Esophagus squamous epithelium (tissue), 4 donors: ENCODE data around the gene SPATA13.

Experiments used
- POLR2A ChIP-seq, 4 donors: fragments of 450-650 bp; IDR thresholded peaks; one replicate each; pipeline ENCODE4 v1.6.1; 2017; ENCODE audit warnings: antibody characterized with exemption in 4 of 4, mild to moderate bottlenecking in 4 of 4, moderate library complexity in 3 of 4
- TF ChIP-seq, protein P1 (sequence below), 6 experiments: fragments of 450-650 bp in 4 of 6; fragments of 200-600 bp in 2 of 6; sonication (generic) in 2 of 6; IDR thresholded peaks; one replicate each; pipeline ENCODE4 v1.5.1; 2016 to 2019; ENCODE audit warnings: antibody characterized with exemption in 6 of 6, mild to moderate bottlenecking in 4 of 6, moderate library complexity in 4 of 6

DNA sequence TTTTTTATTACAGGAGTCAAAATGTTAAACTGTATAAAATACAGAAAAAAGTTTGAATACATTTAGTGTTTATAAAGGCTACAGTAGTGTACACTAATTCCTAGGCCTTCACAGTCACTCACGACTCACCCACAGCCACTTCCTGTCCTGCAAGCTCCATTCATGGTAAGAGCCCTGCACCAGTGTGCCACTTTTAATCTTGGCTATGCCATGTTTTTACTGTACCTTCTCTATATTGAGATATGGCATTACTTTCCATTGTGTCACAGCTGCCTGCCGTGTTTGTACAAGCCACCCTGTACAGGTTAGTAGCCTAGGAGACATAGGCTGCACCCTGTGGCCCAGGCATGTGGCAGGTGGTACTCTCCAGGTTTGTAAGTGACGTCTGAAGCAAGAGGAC is 180.9 kb downstream of the SPATA13 start:
- TF ChIP-seq, protein P1, sequence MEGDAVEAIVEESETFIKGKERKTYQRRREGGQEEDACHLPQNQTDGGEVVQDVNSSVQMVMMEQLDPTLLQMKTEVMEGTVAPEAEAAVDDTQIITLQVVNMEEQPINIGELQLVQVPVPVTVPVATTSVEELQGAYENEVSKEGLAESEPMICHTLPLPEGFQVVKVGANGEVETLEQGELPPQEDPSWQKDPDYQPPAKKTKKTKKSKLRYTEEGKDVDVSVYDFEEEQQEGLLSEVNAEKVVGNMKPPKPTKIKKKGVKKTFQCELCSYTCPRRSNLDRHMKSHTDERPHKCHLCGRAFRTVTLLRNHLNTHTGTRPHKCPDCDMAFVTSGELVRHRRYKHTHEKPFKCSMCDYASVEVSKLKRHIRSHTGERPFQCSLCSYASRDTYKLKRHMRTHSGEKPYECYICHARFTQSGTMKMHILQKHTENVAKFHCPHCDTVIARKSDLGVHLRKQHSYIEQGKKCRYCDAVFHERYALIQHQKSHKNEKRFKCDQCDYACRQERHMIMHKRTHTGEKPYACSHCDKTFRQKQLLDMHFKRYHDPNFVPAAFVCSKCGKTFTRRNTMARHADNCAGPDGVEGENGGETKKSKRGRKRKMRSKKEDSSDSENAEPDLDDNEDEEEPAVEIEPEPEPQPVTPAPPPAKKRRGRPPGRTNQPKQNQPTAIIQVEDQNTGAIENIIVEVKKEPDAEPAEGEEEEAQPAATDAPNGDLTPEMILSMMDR (IDR thresholded peaks at IDR 0.05) = no peak
- TF ChIP-seq POLR2A (IDR thresholded peaks at IDR 0.05) = no peak
